ENCODE data around the gene TJP3. TPM values are rescaled to one million over a fixed set of nuclear protein-coding genes. Genes with fewer than 3 reads are reported as not detected.

Gene TJP3
- total and polyA plus RNA-seq, 2 experiments from 2014 or later: 23.7 to 49.2 TPM

- Histone ChIP-seq H4K20me1 (ENCODE audit: insufficient read depth, poor library complexity, severe bottlenecking) (no peaks in the 10 kb centered on the region), H3K36me3 (replicated peaks; ENCODE audit: insufficient read depth, low read depth) (no peaks in the 10 kb centered on the region), H3K9me2 (replicated peaks; ENCODE audit: insufficient read depth) (no peaks in the 10 kb centered on the region), H3K9me3 (ENCODE audit: low read depth) (peaks cover 2% of the 10 kb centered on the region), H3K79me2 (no peaks in the 10 kb centered on the region), H3K27ac (no peak overlapping the region), H3K4me1 (ENCODE audit: insufficient read depth) (no peaks in the 10 kb centered on the region), H3K27me3 (peaks cover 24% of the 10 kb centered on the region), H3K4me2 (no peak overlapping the region), H2AFZ (no peak overlapping the region), H3K4me3 (no peak overlapping the region)
- 98% methylated on average over 2 of the region's 2 CpGs for WGBS (ENCODE audit: low lambda C conversion rate, missing lambda C conversion rate)
- no peak for DNase-seq (ENCODE audit: low spot score)
- TF ChIP-seq EZH2phosphoT487 (IDR thresholded peaks at IDR 0.05; ENCODE audit: low read depth, severe bottlenecking, unreplicated experiment) (no peak), CTCF (IDR thresholded peaks at IDR 0.05; ENCODE audit: poor library complexity) (no peak), EZH2 (IDR thresholded peaks at IDR 0.05; ENCODE audit: borderline replicate concordance) (no peak)
These were observed 73.4 kb downstream of the TJP3 start for GRCh38 chr19:3781603-3782002.

GRCh38 chr19:3782330-3782729 lies 74.1 kb downstream of the TJP3 start:
- peaks cover 2% of the 10 kb centered on the region for H3K9me3 ChIP-seq (ENCODE audit: low read depth)
- DNase-seq (ENCODE audit: low spot score): no peak
- TF ChIP-seq CTCF (IDR thresholded peaks at IDR 0.05; ENCODE audit: poor library complexity): no peak
- TF ChIP-seq EZH2 (IDR thresholded peaks at IDR 0.05; ENCODE audit: borderline replicate concordance): no peak
- TF ChIP-seq EZH2phosphoT487 (IDR thresholded peaks at IDR 0.05; ENCODE audit: low read depth, severe bottlenecking, unreplicated experiment): no peak
- H3K4me3 ChIP-seq: no peak overlapping the region
- H3K4me2 ChIP-seq: no peak overlapping the region
- peaks cover 30% of the 10 kb centered on the region for H3K27me3 ChIP-seq
- H3K36me3 ChIP-seq (replicated peaks; ENCODE audit: insufficient read depth, low read depth): no peaks in the 10 kb centered on the region
- H3K9me2 ChIP-seq (replicated peaks; ENCODE audit: insufficient read depth): no peaks in the 10 kb centered on the region
- 100% methylated on average over 1 of the region's 1 CpG for WGBS (ENCODE audit: low lambda C conversion rate, missing lambda C conversion rate)
- no peak overlapping the region for H2AFZ ChIP-seq
- no peaks in the 10 kb centered on the region for H3K79me2 ChIP-seq
- H3K4me1 ChIP-seq (ENCODE audit: insufficient read depth): no peaks in the 10 kb centered on the region
- H4K20me1 ChIP-seq (ENCODE audit: insufficient read depth, poor library complexity, severe bottlenecking): no peaks in the 10 kb centered on the region
- H3K27ac ChIP-seq: no peak overlapping the region

GRCh38 chr19:3782903-3783302 lies 74.7 kb downstream of the TJP3 start:
- no peaks in the 10 kb centered on the region for H3K79me2 ChIP-seq
- no peak for TF ChIP-seq EZH2 (IDR thresholded peaks at IDR 0.05; ENCODE audit: borderline replicate concordance)
- TF ChIP-seq EZH2phosphoT487 (IDR thresholded peaks at IDR 0.05; ENCODE audit: low read depth, severe bottlenecking, unreplicated experiment): no peak
- no peak for TF ChIP-seq CTCF (IDR thresholded peaks at IDR 0.05; ENCODE audit: poor library complexity)
- no peaks in the 10 kb centered on the region for H3K4me1 ChIP-seq (ENCODE audit: insufficient read depth)
- H3K9me3 ChIP-seq (ENCODE audit: low read depth): peaks cover 2% of the 10 kb centered on the region
- H2AFZ ChIP-seq: no peak overlapping the region
- H3K27me3 ChIP-seq: peaks cover 30% of the 10 kb centered on the region
- H3K36me3 ChIP-seq (replicated peaks; ENCODE audit: insufficient read depth, low read depth): no peaks in the 10 kb centered on the region
- WGBS (ENCODE audit: low lambda C conversion rate, missing lambda C conversion rate): 85% methylated on average over 11 of the region's 13 CpGs
- no peak overlapping the region for H3K4me2 ChIP-seq
- no peak overlapping the region for H3K27ac ChIP-seq
- no peak overlapping the region for H3K4me3 ChIP-seq
- DNase-seq (ENCODE audit: low spot score): no peak
- no peaks in the 10 kb centered on the region for H3K9me2 ChIP-seq (replicated peaks; ENCODE audit: insufficient read depth)
- no peaks in the 10 kb centered on the region for H4K20me1 ChIP-seq (ENCODE audit: insufficient read depth, poor library complexity, severe bottlenecking)

All from hepatocyte (in vitro differentiated cells).